Bronchial epithelial cell (primary cell): ENCODE data around the gene CHPF. TPM values are rescaled to one million over a fixed set of nuclear protein-coding genes. Genes with fewer than 3 reads are reported as not detected.

Source experiments
- DNase-seq: peaks from one replicate; pipeline ENCODE4 v3.0.0-alpha.2; 2010; ENCODE audit warnings: low read depth
- FAIRE-seq: peaks from 2 replicates; lab custom pipeline; 2011; peaks lifted over from hg19 to GRCh38; lab: Jason Lieb, UNC
- H3K27me3 ChIP-seq: 2 replicates; pipeline ENCODE4 v1.5.1; 2011; ENCODE audit warnings: low read length; ENCODE audit not compliant: control insufficient read depth, insufficient read depth
- H3K36me3 ChIP-seq: 2 replicates; pipeline ENCODE4 v1.5.1; 2011; ENCODE audit warnings: low read length; ENCODE audit not compliant: control insufficient read depth, insufficient read depth
- H3K4me3 ChIP-seq: 2 replicates; pipeline ENCODE4 v1.5.1; 2011; ENCODE audit warnings: mild to moderate bottlenecking, low read depth, low read length, control low read depth
- CTCF ChIP-seq: IDR thresholded peaks from 2 replicates; pipeline ENCODE4 v1.5.1; 2011; ENCODE audit warnings: mild to moderate bottlenecking, moderate library complexity, low read length, control low read depth, inconsistent platforms; ENCODE audit not compliant: insufficient read depth, severe bottlenecking
- total RNA-seq: library from RNA; depleted of rRNA; stranded (reverse); fragments of >200 nt; gene quantifications from 2 replicates; pipeline ENCODE4 v1.2.1, GENCODE V29; 2014

CHPF gene
- 52.7 and 85.5 TPM in 2 replicates for total RNA-seq

GRCh38 chr2:219543596-219544358 lies at the start of gene CHPF, which contains the start of gene TMEM198:
Gene CHPF, minus strand, starts transcription at chr2:219543809. Its CDS starts 271 bp downstream, at chr2:219543538.
Gene TMEM198, plus strand, starts transcription at chr2:219544028. Its CDS starts 700 bp downstream, at chr2:219544728.
- H3K4me3 ChIP-seq, result peak within 1 kb of the TSS; percentile 82
- DNase-seq (peak; percentile 90), FAIRE-seq (no peak)
- peaks cover 23% of the 10 kb centered on the region for H3K36me3 ChIP-seq
- no peak for TF ChIP-seq CTCF
- no peaks in the 10 kb centered on the region for H3K27me3 ChIP-seq

- FAIRE-seq, result no peak
- Histone ChIP-seq H3K4me3 (no peak overlapping the region), H3K27me3 (no peaks in the 10 kb centered on the region)
Observed at GRCh38 chr2:219593154-219593553, 49.5 kb upstream of the CHPF start.

GRCh38 chr2:219592736-219593135 lies 49.1 kb upstream of the CHPF start:
- no peaks in the 10 kb centered on the region for H3K36me3 ChIP-seq
- TF ChIP-seq CTCF, result no peak
- DNase-seq, result no peak
- no peaks in the 10 kb centered on the region for H3K27me3 ChIP-seq
- no peak overlapping the region for H3K4me3 ChIP-seq
- no peak for FAIRE-seq

More at GRCh38 chr2:219593154-219593553, 49.5 kb upstream of the CHPF start:
- no peak for TF ChIP-seq CTCF
- no peaks in the 10 kb centered on the region for H3K36me3 ChIP-seq
- DNase-seq, result no peak

GRCh38 chr2:219591091-219591490 lies 47.5 kb upstream of the CHPF start:
- DNase-seq (no peak), FAIRE-seq (no peak)
- Histone ChIP-seq H3K36me3 (no peaks in the 10 kb centered on the region), H3K27me3 (no peaks in the 10 kb centered on the region), H3K4me3 (no peak overlapping the region)
- TF ChIP-seq CTCF, result no peak

GRCh38 chr2:219581346-219581745 lies 37.7 kb upstream of the CHPF start:
- no peak for DNase-seq
- no peaks in the 10 kb centered on the region for H3K36me3 ChIP-seq
- H3K4me3 ChIP-seq, result no peak overlapping the region
- no peaks in the 10 kb centered on the region for H3K27me3 ChIP-seq
- FAIRE-seq, result no peak
- no peak for TF ChIP-seq CTCF
